Activated naive CD4-positive, alpha-beta T cell treated with anti-CD3 and anti-CD28 coated beads for 36 hours (primary cell): Measurements from ENCODE around the gene CRACR2A. TPM values are rescaled to one million over a fixed set of nuclear protein-coding genes. Genes with fewer than 3 reads are reported as not detected.
A peak's percentile ranks its signal among the peaks of the same experiment; 100 is the strongest.

Source experiments
- CTCF ChIA-PET: fragments of 350-600 bp; sonication (Branson Sonifier 250); formaldehyde crosslinking; loops from one replicate; lab custom pipeline; 2021; ENCODE audit warnings: antibody characterized with exemption; lab: Charles Lee
- DNase-seq: peaks from one replicate; pipeline ENCODE4 v3.0.0-alpha.2; 2020
- H3K27ac Mint-ChIP-seq: one replicate; pipeline ENCODE4 v1.8.0; 2021; ENCODE audit warnings: mild to moderate bottlenecking, mixed read lengths
- H3K27me3 Mint-ChIP-seq: one replicate; pipeline ENCODE4 v1.8.0; 2021; ENCODE audit warnings: low read depth, mixed read lengths
- H3K36me3 Mint-ChIP-seq: one replicate; pipeline ENCODE4 v1.8.0; 2021; ENCODE audit warnings: low read depth, mixed read lengths
- H3K4me1 Mint-ChIP-seq: one replicate; pipeline ENCODE4 v1.8.0; 2021; ENCODE audit warnings: low read depth, mixed read lengths
- H3K4me3 Mint-ChIP-seq: one replicate; pipeline ENCODE4 v1.8.0; 2021; ENCODE audit warnings: mild to moderate bottlenecking, moderate library complexity, mixed read lengths
- H3K9me3 Mint-ChIP-seq: one replicate; pipeline ENCODE4 v1.8.0; 2021; ENCODE audit warnings: mixed read lengths
- intact Hi-C: fragments of 100-400 bp; cut with micrococcal nuclease; formaldehyde crosslinking; loops from one replicate; pipeline ENCODE4 v1.15.1; 2023
- total RNA-seq, 2 experiments: library from RNA; stranded (reverse); gene quantifications; one replicate each; pipeline ENCODE4 v1.2.3, GENCODE V29; 2021

The CRACR2A gene
- total RNA-seq, 2 experiments from 2014 or later, result 19.0 to 20.7 TPM

DNA sequence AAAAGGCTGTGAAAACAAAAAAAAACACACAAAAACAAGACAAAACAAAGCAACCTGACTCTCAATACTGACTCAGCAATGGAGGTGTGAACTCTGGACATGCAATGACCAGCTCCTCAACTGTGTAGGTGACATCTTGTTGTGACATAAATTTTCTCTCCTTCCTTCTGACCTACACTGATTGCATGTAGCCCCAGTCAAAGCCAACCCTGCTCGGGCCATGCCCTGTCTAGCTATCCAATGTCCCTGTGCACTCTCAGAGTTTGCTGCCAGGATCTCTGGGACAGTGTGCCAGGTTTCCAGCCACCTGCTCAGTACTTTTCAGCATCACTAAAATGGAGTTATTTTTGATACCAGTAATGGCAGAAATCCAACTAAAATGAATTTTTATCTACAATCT lies 18.9 kb upstream of the CRACR2A start:
- peaks cover 8% of the 10 kb centered on the region for H3K4me1 Mint-ChIP-seq
- H3K9me3 Mint-ChIP-seq, result no peaks in the 10 kb centered on the region
- H3K27me3 Mint-ChIP-seq, result no peaks in the 10 kb centered on the region
- no peaks in the 10 kb centered on the region for H3K36me3 Mint-ChIP-seq
- no peak for DNase-seq
- CTCF ChIA-PET, result interaction anchor here (0.6 to 4.7 kb wide), 3 partner anchors 8 to 472 kb away, joined by 3 to 22 read pairs (median 4); no protein-coding TSS in a partner anchor
- no peak overlapping the region for H3K4me3 Mint-ChIP-seq
- H3K27ac Mint-ChIP-seq, result no peak overlapping the region
- intact Hi-C loops, result loop anchor here (2.0 kb wide), 1 partner anchor 19 kb away; the partner anchor contains the start of gene CRACR2A

DNA sequence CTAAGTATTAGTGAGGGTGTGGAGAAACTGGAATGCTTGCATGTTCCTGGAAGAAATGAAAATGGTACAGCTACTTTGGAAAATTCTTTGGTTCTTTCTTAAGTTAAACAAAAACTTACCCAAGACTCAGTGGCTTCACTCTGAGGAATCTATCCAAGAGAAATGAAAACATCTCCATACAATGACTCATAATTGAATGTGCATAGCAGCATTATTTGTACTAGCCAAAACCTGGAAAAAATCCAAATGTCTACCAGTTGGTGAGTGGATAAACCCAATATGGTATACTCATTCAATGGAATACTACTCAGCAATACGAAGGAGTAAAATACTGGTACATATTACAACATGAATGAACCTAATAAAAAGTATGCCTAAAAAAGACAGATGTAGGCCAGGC lies 18.0 kb upstream of the CRACR2A start:
- Mint-ChIP-seq H3K4me1 (peaks cover 8% of the 10 kb centered on the region), H3K27me3 (no peaks in the 10 kb centered on the region), H3K36me3 (no peaks in the 10 kb centered on the region), H3K27ac (no peak overlapping the region), H3K9me3 (no peaks in the 10 kb centered on the region), H3K4me3 (no peak overlapping the region)
- DNase-seq, result no peak
- intact Hi-C loops, result no loop called here
- CTCF ChIA-PET, result interaction anchor here (4.7 kb wide), 1 partner anchor 471 kb away, joined by 22 read pairs; no protein-coding TSS in a partner anchor

DNA sequence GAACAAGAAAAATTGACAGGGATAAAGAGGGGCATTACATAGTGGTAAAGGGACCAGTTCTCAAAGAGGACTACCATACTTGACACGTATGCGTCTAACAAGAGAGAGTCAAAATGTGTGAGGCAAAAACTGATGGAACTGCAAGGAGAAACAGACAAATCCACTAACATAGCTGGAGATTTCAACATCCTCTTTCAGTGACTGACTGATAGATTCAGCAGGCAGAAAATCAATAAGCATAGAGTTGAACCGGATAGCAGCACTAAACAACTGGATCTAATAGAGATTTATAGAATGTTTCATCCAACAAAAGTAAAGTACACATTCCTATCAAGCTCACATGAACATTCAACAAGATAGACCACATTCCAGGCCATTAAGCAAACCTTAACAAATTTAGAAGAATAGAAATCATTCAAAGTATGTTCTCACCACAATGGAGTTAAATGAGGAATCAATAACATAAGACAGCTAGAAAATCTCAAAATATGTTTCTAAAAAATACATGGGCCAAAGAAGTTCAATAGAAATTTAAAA lies 16.1 kb upstream of the CRACR2A start:
- CTCF ChIA-PET, result interaction anchor here (4.7 kb wide), 1 partner anchor 469 kb away, joined by 22 read pairs; no protein-coding TSS in a partner anchor
- no peaks in the 10 kb centered on the region for H3K27me3 Mint-ChIP-seq
- H3K36me3 Mint-ChIP-seq, result no peaks in the 10 kb centered on the region
- intact Hi-C loops, result no loop called here
- no peaks in the 10 kb centered on the region for H3K9me3 Mint-ChIP-seq
- H3K4me3 Mint-ChIP-seq, result no peak overlapping the region
- no peak for DNase-seq
- no peak overlapping the region for H3K27ac Mint-ChIP-seq
- H3K4me1 Mint-ChIP-seq, result peaks cover 10% of the 10 kb centered on the region

DNA sequence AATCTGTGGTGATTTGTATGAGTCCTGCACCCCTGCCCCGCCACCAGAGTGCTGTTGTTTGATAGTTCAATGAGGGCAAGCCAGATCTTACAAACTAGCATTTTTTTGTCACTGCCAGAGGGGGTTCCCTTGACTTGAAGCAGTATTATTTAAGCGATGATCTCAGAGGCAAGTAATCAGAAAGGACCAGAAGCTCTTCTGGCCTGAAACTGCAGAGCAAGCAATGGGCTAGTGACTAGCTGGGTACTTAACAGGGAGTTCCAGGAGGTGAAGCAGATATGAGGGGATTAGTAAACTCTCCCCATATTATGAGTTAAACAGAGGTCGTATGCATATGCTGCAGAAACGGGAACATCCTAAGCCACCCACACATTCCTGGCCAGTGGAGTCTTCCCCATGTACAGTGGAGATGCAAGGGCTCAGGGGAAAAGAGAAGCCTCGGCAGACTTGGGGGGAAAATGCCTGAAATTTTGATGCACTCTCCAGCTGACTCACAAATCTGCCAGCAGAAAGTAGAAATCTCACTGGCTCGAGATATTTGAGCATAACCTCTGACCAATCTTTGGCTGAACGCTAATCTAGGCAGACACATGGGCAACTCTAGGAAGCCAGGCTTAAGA lies 8.3 kb upstream of the CRACR2A start:
- CTCF ChIA-PET, result interaction anchor here (1.5 kb wide), 1 partner anchor 16 kb away, joined by 3 read pairs; no protein-coding TSS in a partner anchor
- DNase-seq, result no peak
- H3K36me3 Mint-ChIP-seq, result no peaks in the 10 kb centered on the region
- no peak overlapping the region for H3K27ac Mint-ChIP-seq
- intact Hi-C loops, result no loop called here
- H3K27me3 Mint-ChIP-seq, result no peaks in the 10 kb centered on the region
- H3K4me1 Mint-ChIP-seq, result peaks cover 11% of the 10 kb centered on the region
- H3K4me3 Mint-ChIP-seq, result no peak overlapping the region
- no peaks in the 10 kb centered on the region for H3K9me3 Mint-ChIP-seq

DNA sequence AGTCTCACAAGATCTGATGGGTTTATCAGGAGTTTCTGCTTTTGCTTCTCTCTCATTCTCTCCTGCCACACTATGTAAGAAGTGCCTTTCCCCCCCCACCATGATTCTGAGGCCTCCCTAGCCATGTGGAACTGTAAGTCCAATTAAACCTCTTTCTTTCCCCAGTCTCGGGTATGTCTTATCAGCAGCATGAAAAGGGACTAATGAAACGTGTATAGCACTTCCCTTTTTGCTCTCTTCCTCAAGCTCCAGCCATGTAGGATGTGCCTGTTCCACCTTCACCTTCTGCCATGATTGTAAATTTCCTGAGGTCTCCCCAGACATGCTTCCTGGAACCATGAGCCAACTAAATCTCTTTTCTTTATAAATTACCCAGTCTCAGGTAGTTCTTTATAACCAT lies 7.0 kb upstream of the CRACR2A start:
- no peaks in the 10 kb centered on the region for H3K9me3 Mint-ChIP-seq
- CTCF ChIA-PET, result interaction anchor here (0.7 to 1.5 kb wide), 2 partner anchors 17 to 885 kb away, joined by 3 read pairs; no protein-coding TSS in a partner anchor
- peaks cover 13% of the 10 kb centered on the region for H3K4me1 Mint-ChIP-seq
- no peak overlapping the region for H3K4me3 Mint-ChIP-seq
- no peaks in the 10 kb centered on the region for H3K36me3 Mint-ChIP-seq
- intact Hi-C loops, result no loop called here
- no peaks in the 10 kb centered on the region for H3K27me3 Mint-ChIP-seq
- no peak overlapping the region for H3K27ac Mint-ChIP-seq
- no peak for DNase-seq

DNA sequence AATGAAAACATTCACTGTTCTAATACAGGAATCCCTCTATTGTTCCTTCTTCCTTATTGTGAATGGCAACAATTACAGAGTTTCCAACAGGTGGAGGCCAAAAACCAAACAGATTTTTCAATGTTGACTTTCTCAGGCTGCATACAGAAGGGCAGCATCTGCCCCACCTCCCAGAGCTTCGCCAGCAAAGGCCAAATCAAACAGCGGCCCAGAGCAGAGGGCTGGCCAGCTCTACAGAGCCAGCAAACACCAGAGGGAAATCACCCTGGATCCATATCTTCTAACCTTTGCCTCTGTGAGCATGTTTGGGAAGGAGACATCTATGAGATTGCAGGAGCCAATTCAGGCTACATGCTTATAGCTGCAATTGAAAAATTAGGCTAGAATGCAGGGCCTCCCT lies 4.4 kb upstream of the CRACR2A start:
- no peak overlapping the region for H3K27ac Mint-ChIP-seq
- no peak for DNase-seq
- peaks cover 18% of the 10 kb centered on the region for H3K4me1 Mint-ChIP-seq
- H3K27me3 Mint-ChIP-seq, result no peaks in the 10 kb centered on the region
- H3K36me3 Mint-ChIP-seq, result no peaks in the 10 kb centered on the region
- CTCF ChIA-PET, result no interaction called here
- H3K4me3 Mint-ChIP-seq, result no peak overlapping the region
- no peaks in the 10 kb centered on the region for H3K9me3 Mint-ChIP-seq
- intact Hi-C loops, result no loop called here

DNA sequence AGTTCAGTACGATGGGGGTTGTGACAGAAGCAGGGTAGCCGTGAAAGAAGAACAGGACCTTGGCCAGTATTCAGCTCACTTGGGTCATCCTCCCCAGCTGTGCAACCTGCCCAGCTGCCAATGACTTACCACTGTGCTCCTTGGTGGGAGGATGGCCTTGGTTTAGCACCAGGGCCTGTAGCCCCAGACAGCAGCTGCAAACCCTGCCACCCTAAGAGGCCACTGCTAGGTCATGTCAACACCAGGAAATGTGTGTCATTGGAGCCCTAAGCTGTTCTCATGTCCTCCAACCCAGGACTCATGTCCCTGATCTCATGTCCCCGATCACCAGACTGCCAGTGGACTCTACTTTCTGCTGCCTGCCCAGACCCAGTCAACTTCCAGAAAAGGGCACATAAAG lies 3.0 kb upstream of the CRACR2A start:
- CTCF ChIA-PET, result no interaction called here
- Mint-ChIP-seq H3K27ac (no peak overlapping the region), H3K4me3 (no peak overlapping the region), H3K36me3 (no peaks in the 10 kb centered on the region), H3K27me3 (no peaks in the 10 kb centered on the region), H3K4me1 (peaks cover 30% of the 10 kb centered on the region), H3K9me3 (no peaks in the 10 kb centered on the region)
- intact Hi-C loops, result no loop called here
- no peak for DNase-seq

DNA sequence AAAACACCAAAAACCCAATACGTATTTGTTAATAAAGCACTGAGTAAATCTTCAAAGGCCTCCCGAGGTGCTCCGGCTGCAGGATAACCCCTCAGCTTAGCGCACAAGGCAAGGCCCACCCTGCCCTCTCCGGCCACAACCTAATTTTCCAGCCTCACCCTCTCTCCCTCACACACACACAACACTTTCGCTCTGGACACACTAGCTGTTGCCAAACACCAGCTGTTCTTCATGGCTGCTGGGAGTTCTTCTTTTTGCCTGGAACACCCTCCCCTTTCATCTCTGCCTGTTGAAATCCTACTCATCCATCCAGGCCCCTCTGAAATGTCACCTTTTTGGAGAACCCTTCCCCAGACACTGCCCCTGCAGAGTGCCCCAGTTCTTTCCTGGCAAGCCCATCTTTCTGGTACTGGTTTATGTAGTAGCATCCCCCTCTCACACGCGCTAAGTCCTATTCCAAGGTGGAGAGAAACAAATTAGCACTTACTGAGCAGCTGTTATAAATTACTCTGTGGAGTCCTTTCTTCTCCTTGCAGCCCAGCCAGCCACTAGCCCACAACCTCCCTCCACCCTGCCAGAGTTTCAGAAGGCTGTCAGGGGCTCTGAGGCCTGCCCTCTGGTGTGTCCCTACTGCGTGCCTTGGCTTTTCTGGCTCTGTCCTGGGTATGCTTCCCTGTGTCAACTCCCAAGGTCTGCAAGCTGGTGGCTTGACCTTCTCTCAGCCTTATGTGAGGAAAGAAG lies 805 bp upstream of the CRACR2A start:
- CTCF ChIA-PET, result interaction anchor here (1.0 kb wide), 1 partner anchor 24 kb away, joined by 3 read pairs; no protein-coding TSS in a partner anchor
- Mint-ChIP-seq H3K27me3 (no peaks in the 10 kb centered on the region), H3K27ac (peak overlapping the region; percentile 98), H3K4me3 (peak overlapping the region; percentile 95), H3K36me3 (peaks cover 1% of the 10 kb centered on the region), H3K9me3 (no peaks in the 10 kb centered on the region), H3K4me1 (peaks cover 46% of the 10 kb centered on the region)
- intact Hi-C loops, result loop anchor here (1.0 to 2.0 kb wide), 6 partner anchors 10 to 453 kb away; no protein-coding TSS in a partner anchor
- DNase-seq, result no peak

DNA sequence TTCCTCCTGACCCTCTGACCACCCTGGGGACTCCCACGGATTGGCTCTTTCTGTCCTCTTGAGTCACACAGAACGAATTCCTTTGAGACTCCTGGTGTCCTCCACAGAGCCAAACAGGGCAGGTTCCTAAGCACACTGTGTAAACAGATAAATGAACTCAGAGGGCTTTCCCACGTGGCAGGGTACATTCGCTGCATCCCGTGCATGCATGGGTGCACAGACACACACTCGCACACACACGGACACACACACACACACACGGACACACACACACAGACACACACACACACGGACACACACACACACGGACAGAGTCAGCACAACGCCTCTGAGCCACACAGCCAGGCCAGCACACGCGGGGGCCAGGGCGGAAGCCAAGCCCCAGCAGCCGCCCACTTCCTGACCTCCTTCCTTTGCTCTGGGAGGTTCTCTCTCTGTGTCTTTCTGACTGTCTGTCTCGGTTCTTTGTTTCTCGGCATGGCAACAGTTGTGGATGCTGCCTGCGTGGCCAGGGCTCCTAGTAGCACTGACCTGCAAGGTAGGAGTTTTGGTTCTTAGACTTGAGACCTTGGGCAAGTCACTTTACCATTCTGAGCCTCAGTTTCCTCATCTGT lies 706 bp downstream of the CRACR2A start:
- peak; percentile 79 for DNase-seq
- H3K4me1 Mint-ChIP-seq, result peaks cover 57% of the 10 kb centered on the region
- peak overlapping the region; percentile 98 for H3K27ac Mint-ChIP-seq
- H3K36me3 Mint-ChIP-seq, result peaks cover 6% of the 10 kb centered on the region
- peak overlapping the region; percentile 95 for H3K4me3 Mint-ChIP-seq
- H3K9me3 Mint-ChIP-seq, result no peaks in the 10 kb centered on the region
- H3K27me3 Mint-ChIP-seq, result no peaks in the 10 kb centered on the region
- intact Hi-C loops, result loop anchor here (2.0 kb wide), 3 partner anchors 21 to 119 kb away; no protein-coding TSS in a partner anchor
- CTCF ChIA-PET, result interaction anchor here (0.7 to 2.5 kb wide), 2 partner anchors 12 to 24 kb away, joined by 3 to 8 read pairs; no protein-coding TSS in a partner anchor

DNA sequence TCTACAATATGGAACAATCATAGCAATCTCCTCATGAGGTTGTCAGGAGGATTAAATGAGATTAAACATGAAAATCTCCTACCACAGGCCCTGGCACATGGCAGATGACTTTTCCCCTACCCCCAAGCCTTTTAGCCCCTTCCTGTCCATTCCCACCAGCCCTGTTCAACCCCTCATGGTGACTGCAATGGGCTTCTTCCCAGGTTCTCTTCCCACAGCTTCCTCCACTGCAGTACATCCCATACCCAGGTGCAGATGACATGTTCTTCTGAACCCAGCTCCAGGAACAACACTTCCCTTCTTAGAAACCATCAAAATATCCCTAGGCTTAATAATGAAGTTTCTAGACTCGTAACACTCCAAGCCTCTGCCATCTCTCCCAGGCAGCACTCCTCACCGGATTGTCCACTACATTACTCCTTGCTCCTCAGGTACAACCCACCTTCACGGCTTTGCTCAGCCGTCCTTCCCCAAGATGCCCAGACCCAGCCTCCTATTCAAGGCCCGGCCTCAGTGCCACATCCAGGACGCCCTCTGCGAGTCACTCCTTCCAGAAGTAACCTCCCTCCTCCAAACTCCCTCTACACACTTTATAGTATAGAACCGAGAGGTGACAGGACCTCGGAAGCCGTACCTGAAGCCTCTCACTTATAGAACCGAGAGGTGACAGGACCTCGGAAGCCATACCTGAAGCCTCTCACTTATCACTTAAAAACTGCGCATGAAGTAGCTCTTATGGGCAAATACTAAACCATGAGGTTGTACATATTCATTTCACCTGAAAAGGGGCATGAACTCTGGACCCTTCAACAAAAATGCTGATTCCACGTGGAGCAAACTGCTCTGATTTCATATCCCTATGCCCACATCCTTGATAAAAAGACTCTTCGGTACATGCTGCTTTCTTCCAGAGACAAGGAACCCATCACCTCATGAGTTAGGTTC lies 1.5 kb downstream of the CRACR2A start:
- peak overlapping the region; percentile 98 for H3K27ac Mint-ChIP-seq
- peak overlapping the region; percentile 95 for H3K4me3 Mint-ChIP-seq
- CTCF ChIA-PET, result interaction anchor here (0.7 to 2.5 kb wide), 2 partner anchors 13 to 23 kb away, joined by 3 to 8 read pairs; no protein-coding TSS in a partner anchor
- DNase-seq, result no peak
- H3K4me1 Mint-ChIP-seq, result peaks cover 58% of the 10 kb centered on the region
- peaks cover 13% of the 10 kb centered on the region for H3K36me3 Mint-ChIP-seq
- H3K9me3 Mint-ChIP-seq, result no peaks in the 10 kb centered on the region
- H3K27me3 Mint-ChIP-seq, result no peaks in the 10 kb centered on the region
- intact Hi-C loops, result loop anchor here (2.0 kb wide), 3 partner anchors 21 to 119 kb away; no protein-coding TSS in a partner anchor

DNA sequence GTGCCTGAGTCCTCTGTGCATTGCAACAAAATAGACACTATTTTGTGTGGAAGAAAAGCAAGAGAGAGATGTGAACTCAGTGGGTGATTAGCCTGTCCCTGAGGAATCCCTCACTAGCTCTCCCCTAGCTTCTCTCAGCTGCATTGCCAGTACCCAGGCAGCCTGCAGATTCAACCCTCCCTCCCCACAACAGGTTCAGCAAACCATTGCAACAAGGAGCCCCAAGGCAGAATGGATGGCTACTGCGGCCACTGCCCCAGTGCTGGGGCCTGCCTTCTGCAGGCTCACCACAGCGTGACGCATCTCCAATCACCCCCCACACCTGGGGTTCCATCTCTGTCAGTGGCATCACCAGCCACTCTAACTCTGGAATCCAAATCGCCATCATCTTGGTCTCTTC lies 2.3 kb downstream of the CRACR2A start:
- Mint-ChIP-seq H3K9me3 (no peaks in the 10 kb centered on the region), H3K4me3 (no peak overlapping the region), H3K27me3 (no peaks in the 10 kb centered on the region), H3K4me1 (peaks cover 60% of the 10 kb centered on the region), H3K36me3 (peaks cover 20% of the 10 kb centered on the region), H3K27ac (peak overlapping the region; percentile 98)
- DNase-seq, result no peak
- CTCF ChIA-PET, result interaction anchor here (0.6 to 2.5 kb wide), 2 partner anchors 22 to 336 kb away, joined by 4 to 8 read pairs; no protein-coding TSS in a partner anchor
- intact Hi-C loops, result no loop called here
